Gastrocnemius medialis (tissue), 4 donors: Measurements from ENCODE around the gene ASB3. TPM values are rescaled to one million over a fixed set of nuclear protein-coding genes. Genes with fewer than 3 reads are reported as not detected.
A peak's percentile ranks its signal among the peaks of the same experiment; 100 is the strongest.
"Not testable (repeated sequence)": the region's sequence is repeated elsewhere in the genome, so short reads cannot be mapped to it uniquely, and the experiment has no call there.

ENCODE experiments used
- ATAC-seq, 2 donors: fragments of 150-250 bp; one replicate each; pipeline ENCODE4 v1.9.1; 2016
- DNase-seq, 2 donors: peaks; one replicate each; pipeline ENCODE4 v3.0.0-alpha.2; 2019
- H3K27ac ChIP-seq, 4 donors: fragments of 200-600 bp; sonication (generic); 1 replicate in 1 of 4; 2 replicates in 3 of 4; pipeline ENCODE4 v1.5.1; 2016 to 2018; ENCODE audit warnings: mild to moderate bottlenecking in 2 of 4, moderate library complexity in 1 of 4
- H3K27me3 ChIP-seq, 3 donors: fragments of 200-600 bp; sonication (generic) in 2 of 3; 1 replicate in 1 of 3; 2 replicates in 2 of 3; pipeline versions ENCODE4 v1.5.1 to v1.6.0; 2016 to 2019; ENCODE audit warnings: mild to moderate bottlenecking in 1 of 3, moderate library complexity in 1 of 3
- H3K36me3 ChIP-seq, 2 donors: fragments of 200-600 bp; sonication (generic) in 1 of 2; one replicate each; pipeline ENCODE4 v1.5.1; 2017 to 2018
- H3K4me1 ChIP-seq, 2 donors: fragments of 200-600 bp; sonication (generic) in 1 of 2; one replicate each; pipeline ENCODE4 v1.5.1; 2016 to 2017; ENCODE audit warnings: mild to moderate bottlenecking in 2 of 2
- H3K4me3 ChIP-seq, 4 donors: fragments of 200-600 bp; sonication (generic) in 3 of 4; 1 replicate in 1 of 4; 2 replicates in 3 of 4; pipeline ENCODE4 v1.5.1; 2016 to 2019; ENCODE audit warnings: mild to moderate bottlenecking in 2 of 4
- H3K9me3 ChIP-seq, 3 donors: fragments of 200-600 bp; sonication (generic) in 2 of 3; 1 replicate in 1 of 3; 2 replicates in 2 of 3; pipeline ENCODE4 v1.5.1; 2016 to 2019
- POLR2A ChIP-seq, 2 donors: fragments of 450-650 bp; IDR thresholded peaks; one replicate each; pipeline ENCODE4 v1.6.1; 2017; ENCODE audit warnings: antibody characterized with exemption in 2 of 2, mild to moderate bottlenecking in 2 of 2, moderate library complexity in 2 of 2
- in situ Hi-C, 4 donors: fragments of 200-750 bp; cut with MboI; loops; one replicate each; pipeline versions ENCODE4 v1.15.0 to v1.8.0; 2017; ENCODE audit warnings: low sequenced_read_pairs in 4 of 4
- intact Hi-C: fragments of 100-400 bp; cut with DNase I; formaldehyde crosslinking; loops from one replicate; pipeline ENCODE4 v1.15.1; 2023; ENCODE audit warnings: low total_unique reads
- total RNA-seq, 4 donors: library from RNA; depleted of rRNA; stranded (reverse); fragments of >200 nt; gene quantifications; one replicate each; pipeline versions ENCODE4 v1.1.0 to v1.2.3, GENCODE V29; 2016
- TF ChIP-seq, protein P1 (sequence below), 5 experiments: fragments of 450-650 bp in 3 of 5; fragments of 200-600 bp in 2 of 5; sonication (generic) in 2 of 5; IDR thresholded peaks in 4 of 5; conservative IDR thresholded peaks in 1 of 5; 1 replicate in 4 of 5; 2 replicates in 1 of 5; pipeline ENCODE4 v1.5.1; 2016 to 2019; ENCODE audit warnings: antibody characterized with exemption in 5 of 5, mild to moderate bottlenecking in 3 of 5, moderate library complexity in 3 of 5

ASB3 gene
- total RNA-seq, 4 donors from 2014 or later, result 5.0 to 7.6 (median 6.4) TPM

DNA sequence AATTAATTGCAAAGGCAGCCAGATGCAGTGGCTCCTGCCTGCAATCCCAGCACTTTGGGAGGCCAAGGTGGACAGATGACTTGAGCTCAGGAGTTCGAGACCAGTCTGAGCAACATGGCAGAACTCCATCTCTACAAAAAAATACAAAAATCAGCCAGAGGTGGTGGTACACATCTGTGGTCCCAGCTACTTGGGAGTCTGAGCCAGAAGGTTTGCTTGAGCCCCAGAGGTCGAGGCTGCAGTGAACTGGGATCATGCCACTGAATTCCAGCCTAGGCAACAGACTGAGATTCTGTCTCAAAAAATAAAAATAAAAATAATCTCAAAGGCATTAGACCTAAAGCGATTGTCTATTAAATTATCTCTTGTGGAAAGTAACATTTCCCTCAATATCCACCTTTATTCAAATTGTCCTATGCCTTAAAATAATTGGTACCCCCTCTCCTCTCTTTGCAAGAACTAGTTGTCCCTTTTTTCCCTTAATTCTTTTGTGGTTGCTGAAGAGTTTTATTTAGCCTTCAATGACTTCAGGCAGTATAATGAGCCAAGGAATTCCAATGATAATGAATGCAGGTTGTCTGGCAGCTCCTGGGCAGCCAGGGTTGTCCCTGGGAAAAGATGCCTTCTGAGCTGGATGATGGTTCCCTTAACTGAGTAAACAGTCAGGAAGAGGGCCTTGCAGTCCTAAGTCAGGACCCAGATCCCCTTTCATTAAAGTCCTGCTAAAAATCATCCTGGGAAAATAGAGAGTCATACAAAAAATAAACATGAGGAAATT lies 40.8 kb upstream of the ASB3 start:
- ATAC-seq (no peak), DNase-seq (no peak)
- Histone ChIP-seq H3K9me3 (no peaks in the 10 kb centered on the region), H3K27me3 (no peaks in the 10 kb centered on the region), H3K36me3 (no peaks in the 10 kb centered on the region), H3K27ac (peak overlapping the region; percentile 45 to 76 (median 68)), H3K4me1 (peaks cover 16 to 23% of the 10 kb centered on the region in 2 donors), H3K4me3 (no peak overlapping the region)
- in situ Hi-C loops (no loop called here), intact Hi-C loops (no loop called here)
- TF ChIP-seq POLR2A (IDR thresholded peaks at IDR 0.05), result no peak
- TF ChIP-seq, protein P1, sequence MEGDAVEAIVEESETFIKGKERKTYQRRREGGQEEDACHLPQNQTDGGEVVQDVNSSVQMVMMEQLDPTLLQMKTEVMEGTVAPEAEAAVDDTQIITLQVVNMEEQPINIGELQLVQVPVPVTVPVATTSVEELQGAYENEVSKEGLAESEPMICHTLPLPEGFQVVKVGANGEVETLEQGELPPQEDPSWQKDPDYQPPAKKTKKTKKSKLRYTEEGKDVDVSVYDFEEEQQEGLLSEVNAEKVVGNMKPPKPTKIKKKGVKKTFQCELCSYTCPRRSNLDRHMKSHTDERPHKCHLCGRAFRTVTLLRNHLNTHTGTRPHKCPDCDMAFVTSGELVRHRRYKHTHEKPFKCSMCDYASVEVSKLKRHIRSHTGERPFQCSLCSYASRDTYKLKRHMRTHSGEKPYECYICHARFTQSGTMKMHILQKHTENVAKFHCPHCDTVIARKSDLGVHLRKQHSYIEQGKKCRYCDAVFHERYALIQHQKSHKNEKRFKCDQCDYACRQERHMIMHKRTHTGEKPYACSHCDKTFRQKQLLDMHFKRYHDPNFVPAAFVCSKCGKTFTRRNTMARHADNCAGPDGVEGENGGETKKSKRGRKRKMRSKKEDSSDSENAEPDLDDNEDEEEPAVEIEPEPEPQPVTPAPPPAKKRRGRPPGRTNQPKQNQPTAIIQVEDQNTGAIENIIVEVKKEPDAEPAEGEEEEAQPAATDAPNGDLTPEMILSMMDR (IDR thresholded peaks at IDR 0.05 in 4 of 5, conservative IDR thresholded peaks at IDR 0.05 in 1 of 5), result no peak

DNA sequence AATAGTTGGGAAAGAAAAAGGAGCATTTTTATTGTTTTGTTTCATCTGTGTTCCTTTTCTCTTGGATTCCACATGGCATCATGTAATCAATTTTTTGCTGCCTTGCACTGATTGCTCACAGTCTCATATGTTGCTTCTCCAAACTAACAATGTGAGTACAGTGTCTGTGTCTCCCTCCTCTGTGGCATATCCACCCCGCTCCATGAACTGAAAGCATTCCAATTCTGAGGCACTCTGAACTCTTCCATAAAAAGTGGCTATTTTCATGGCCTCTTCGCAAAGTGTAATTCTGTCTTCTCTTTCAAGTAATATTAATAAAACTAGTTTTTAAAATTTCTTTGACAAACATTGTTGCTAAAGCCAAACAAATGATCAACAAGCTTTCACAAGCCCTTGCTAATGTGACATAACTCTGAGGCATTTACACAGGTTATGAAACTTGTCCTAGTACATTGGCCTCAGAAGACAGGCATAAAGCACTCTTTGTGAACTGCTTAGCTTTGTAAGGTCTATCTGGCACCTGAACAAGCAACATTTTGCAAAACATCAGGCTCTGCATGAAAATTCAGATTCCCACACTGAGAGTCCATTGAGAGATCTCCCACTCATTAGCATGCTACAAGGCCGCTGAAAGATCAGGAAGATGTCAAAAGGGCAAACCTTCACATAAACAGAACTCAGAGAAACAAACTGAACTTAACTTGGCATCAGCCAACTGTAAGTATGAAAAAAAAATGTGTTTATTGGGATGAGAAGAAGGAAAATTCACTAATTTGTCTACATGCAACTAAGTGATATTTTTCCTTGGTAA lies 40.0 kb upstream of the ASB3 start:
- Histone ChIP-seq H3K36me3 (no peaks in the 10 kb centered on the region), H3K4me3 (no peak overlapping the region), H3K27me3 (no peaks in the 10 kb centered on the region), H3K9me3 (no peaks in the 10 kb centered on the region), H3K4me1 (peaks cover 16 to 23% of the 10 kb centered on the region in 2 donors), H3K27ac (peak overlapping the region; percentile 45 to 76 (median 68))
- DNase-seq, result peak; percentile 31 to 33
- intact Hi-C loops, result no loop called here
- TF ChIP-seq, protein P1 (IDR thresholded peaks at IDR 0.05 in 4 of 5, conservative IDR thresholded peaks at IDR 0.05 in 1 of 5), result no peak
- no peak for TF ChIP-seq POLR2A (IDR thresholded peaks at IDR 0.05)
- peak; percentile 85 to 90 for ATAC-seq
- in situ Hi-C loops, result no loop called here

GRCh38 chr2:53826030-53826410 lies 39.3 kb upstream of the ASB3 start:
- TF ChIP-seq, protein P1 (IDR thresholded peaks at IDR 0.05 in 4 of 5, conservative IDR thresholded peaks at IDR 0.05 in 1 of 5), result no peak
- no peak for TF ChIP-seq POLR2A (IDR thresholded peaks at IDR 0.05)
- Histone ChIP-seq H3K4me1 (peaks cover 16 to 23% of the 10 kb centered on the region in 2 donors), H3K4me3 (no peak overlapping the region), H3K9me3 (no peaks in the 10 kb centered on the region), H3K27ac (peak overlapping the region; percentile 45 to 76 (median 68)), H3K36me3 (no peaks in the 10 kb centered on the region), H3K27me3 (no peaks in the 10 kb centered on the region)
- ATAC-seq, result no peak
- intact Hi-C loops (no loop called here), in situ Hi-C loops (no loop called here)
- DNase-seq, result no peak

- H3K4me3 ChIP-seq, H3K36me3 ChIP-seq, H3K27ac ChIP-seq, H3K9me3 ChIP-seq, intact Hi-C loops, DNase-seq, in situ Hi-C loops, ATAC-seq, H3K27me3 ChIP-seq: not testable (repeated sequence)
- peaks cover 16 to 23% of the 10 kb centered on the region in 2 donors for H3K4me1 ChIP-seq
- TF ChIP-seq, protein P1 (IDR thresholded peaks at IDR 0.05 in 4 of 5, conservative IDR thresholded peaks at IDR 0.05 in 1 of 5), result peak in 1 of 5 experiments; percentile 7
Measured at GRCh38 chr2:53823639-53824038, 36.9 kb upstream of the ASB3 start.
